GM12878 (cell line): ENCODE measurements around the gene CHURC1. TPM values are rescaled to one million over a fixed set of nuclear protein-coding genes. Genes with fewer than 3 reads are reported as not detected.

Experiments used
- CBX5 ChIP-seq: sonication (generic); IDR thresholded peaks from 2 replicates; pipeline ENCODE4 v1.6.1; 2016; ENCODE audit warnings: low read depth, moderate library complexity, mild to moderate bottlenecking, inconsistent platforms
- CHD1 ChIP-seq: IDR thresholded peaks from 2 replicates; pipeline ENCODE4 v1.6.1; 2012; ENCODE audit warnings: low read depth, low read length, improper control_type of control experiment
- CHD2 ChIP-seq: IDR thresholded peaks from 2 replicates; pipeline ENCODE4 v1.6.1; 2011; ENCODE audit warnings: low read depth, low read length, improper control_type of control experiment, borderline replicate concordance
- CHD4 ChIP-seq: fragments of 200-600 bp; sonication (generic); IDR thresholded peaks from 2 replicates; pipeline ENCODE4 v1.6.1; 2016; ENCODE audit warnings: mild to moderate bottlenecking
- CREB1 ChIP-seq: IDR thresholded peaks from 2 replicates; pipeline ENCODE4 v1.6.1; 2012; ENCODE audit warnings: low read depth, mild to moderate bottlenecking, inconsistent platforms
- CREM ChIP-seq: IDR thresholded peaks from 2 replicates; pipeline ENCODE4 v1.6.1; 2014; ENCODE audit warnings: antibody characterized with exemption, low read depth
- DPF2 ChIP-seq: fragments of 450-650 bp; IDR thresholded peaks from 2 replicates; pipeline ENCODE4 v1.6.1; 2017; ENCODE audit warnings: mild to moderate bottlenecking
- HCFC1 ChIP-seq: fragments of 150-350 bp; IDR thresholded peaks from 2 replicates; pipeline ENCODE4 v1.6.1; 2014; ENCODE audit warnings: low read length
- HDAC6 ChIP-seq: fragments of 200-600 bp; sonication (generic); IDR thresholded peaks from one replicate; pipeline ENCODE4 v1.8.0; 2017; ENCODE audit warnings: antibody characterized with exemption; ENCODE audit not compliant: unreplicated experiment
- IKZF1 ChIP-seq: fragments of 450-650 bp; conservative IDR thresholded peaks from 2 replicates; pipeline ENCODE4 v1.6.1; 2017; ENCODE audit warnings: antibody characterized with exemption, mild to moderate bottlenecking
- MEF2A ChIP-seq: IDR thresholded peaks from 2 replicates; pipeline ENCODE4 v1.6.1; 2011; ENCODE audit warnings: low read depth, mild to moderate bottlenecking, low read length, moderate library complexity; ENCODE audit not compliant: insufficient read depth
- MTA2 ChIP-seq: fragments of 450-650 bp; IDR thresholded peaks from 2 replicates; pipeline ENCODE4 v1.6.1; 2016; ENCODE audit warnings: low read depth, mild to moderate bottlenecking, moderate library complexity
- NFYA ChIP-seq: IDR thresholded peaks from 2 replicates; pipeline ENCODE4 v1.6.1; 2011; ENCODE audit warnings: low read depth, mild to moderate bottlenecking, low read length, improper control_type of control experiment, borderline replicate concordance
- NRF1 ChIP-seq: conservative IDR thresholded peaks from 2 replicates; pipeline ENCODE4 v1.6.1; 2011; ENCODE audit warnings: mild to moderate bottlenecking, low read depth, low read length, improper control_type of control experiment
- PAX8 ChIP-seq: fragments of 450-650 bp; IDR thresholded peaks from 2 replicates; pipeline ENCODE4 v1.6.1; 2017; ENCODE audit warnings: mild to moderate bottlenecking, moderate library complexity
- RELA ChIP-seq: fragments of 450-650 bp; IDR thresholded peaks from 2 replicates; pipeline ENCODE4 v1.8.0; 2014; ENCODE audit warnings: borderline replicate concordance; ENCODE audit not compliant: partially characterized antibody
- RFX5 ChIP-seq: IDR thresholded peaks from 2 replicates; pipeline ENCODE4 v1.6.1; 2011; ENCODE audit warnings: low read depth, low read length, improper control_type of control experiment
- SIN3A ChIP-seq: IDR thresholded peaks from 2 replicates; pipeline ENCODE4 v1.6.1; 2012; ENCODE audit warnings: low read depth, low read length, improper control_type of control experiment
- SUPT20H ChIP-seq: IDR thresholded peaks from 2 replicates; pipeline ENCODE4 v1.6.1; 2011; ENCODE audit warnings: low read depth, mild to moderate bottlenecking, low read length, moderate library complexity, borderline replicate concordance; ENCODE audit not compliant: control insufficient read depth
- SUZ12 ChIP-seq: fragments of 200-600 bp; sonication (generic); IDR thresholded peaks from one replicate; pipeline ENCODE4 v1.6.1; 2018; ENCODE audit warnings: antibody characterized with exemption, mild to moderate bottlenecking; ENCODE audit not compliant: unreplicated experiment
- TAF1 ChIP-seq: IDR thresholded peaks from 2 replicates; pipeline ENCODE4 v1.6.1; 2011; ENCODE audit warnings: mild to moderate bottlenecking, low read depth, low read length, borderline replicate concordance
- TCF7 ChIP-seq: IDR thresholded peaks from 2 replicates; pipeline ENCODE4 v1.6.1; 2014; ENCODE audit warnings: antibody characterized with exemption, borderline replicate concordance
- ZNF274 ChIP-seq: IDR thresholded peaks from one replicate; pipeline ENCODE4 v1.8.0; 2011; ENCODE audit not compliant: insufficient read length, insufficient read depth
- polyA plus RNA-seq, 11 experiments: library from polyadenylated mRNA; depleted of rRNA in 4 of 11; unstranded in 6 of 11; stranded (reverse) in 5 of 11; fragments of >200 nt; fragmentation: Nextera tagmentation in 4 of 11; fragmentation: Illumina TruSeq in 1 of 11; extraction: Ambion mirVana in 4 of 11; extraction: Trizol in 1 of 11; gene quantifications; 1 replicate in 1 of 11; 2 replicates in 10 of 11; pipeline versions ENCODE4 v1.2.1 to v1.2.3, GENCODE V29; 2011 to 2016; ENCODE audit warnings: inconsistent platforms in 2 of 11, missing spikeins in 2 of 11, low read depth in 1 of 11
- total RNA-seq, 4 experiments: library from RNA; depleted of rRNA in 3 of 4; stranded (reverse); fragments of >200 nt in 3 of 4; fragmentation: Illumina TruSeq in 1 of 4; extraction: Trizol in 1 of 4; gene quantifications; 2 replicates each; pipeline versions ENCODE4 v1.2.1 to v1.2.3, GENCODE V29; 2013 to 2021
- TF ChIP-seq, protein P1 (sequence below): fragments of 450-650 bp; IDR thresholded peaks from 2 replicates; pipeline ENCODE4 v1.6.1; 2017; ENCODE audit warnings: mild to moderate bottlenecking
- TF ChIP-seq, protein P2 (sequence below): fragments of 450-650 bp; IDR thresholded peaks from 2 replicates; pipeline ENCODE4 v1.6.1; 2016; ENCODE audit warnings: mild to moderate bottlenecking, moderate library complexity, borderline replicate concordance

The CHURC1 gene
- total and polyA plus RNA-seq, 10 of the 15 experiments (the other 5 are each of a cell fraction or from before 2014, with no cell fraction given), result 41.0 to 421 (median 140) TPM

DNA sequence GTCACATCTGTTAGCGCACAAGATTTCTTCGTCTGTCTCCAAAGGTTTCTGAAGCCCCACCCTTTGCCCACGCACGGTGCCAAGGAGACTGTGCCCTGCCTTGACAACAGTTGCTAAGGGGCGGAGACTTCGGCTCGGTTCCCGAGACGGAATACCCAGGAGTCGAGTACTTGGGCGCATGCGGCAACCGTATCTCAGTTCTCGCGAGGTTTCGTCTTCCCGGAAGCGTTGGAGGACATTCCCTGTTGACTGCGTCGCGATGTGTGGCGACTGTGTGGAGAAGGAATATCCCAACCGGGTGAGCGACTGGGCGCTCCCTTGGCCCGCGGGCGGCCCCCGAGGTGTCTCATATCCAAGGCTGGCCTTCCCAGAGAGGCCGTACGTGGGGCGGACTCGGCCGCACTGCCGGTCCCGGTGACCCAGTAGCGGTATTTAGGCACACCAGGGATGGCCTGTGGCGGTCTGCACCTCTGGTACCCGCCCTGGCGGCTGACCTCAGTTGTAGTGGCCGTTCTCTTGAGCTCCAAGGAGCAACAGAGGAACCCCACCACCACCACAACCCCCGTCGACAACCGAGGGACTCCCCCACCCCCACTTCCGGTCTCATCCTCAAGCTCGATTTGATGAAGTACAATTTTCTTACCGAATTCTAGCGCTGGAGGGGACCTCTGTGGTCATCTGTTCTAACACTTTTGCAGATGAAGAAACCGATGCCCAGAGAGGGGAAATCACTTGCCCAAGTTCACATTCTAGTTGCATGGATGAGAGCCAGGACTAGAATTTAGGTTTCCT is at the start of gene CHURC1 (continued):
- TF ChIP-seq MTA2, result 0 out of 2 replicates have a peak, but pooled peaks have one; percentile 38
- TF ChIP-seq TAF1, result peak; percentile 91
- TF ChIP-seq CREB1, result no peak
- no peak for TF ChIP-seq PAX8
- no peak for TF ChIP-seq SUPT20H
- TF ChIP-seq CHD4, result no peak
- TF ChIP-seq, protein P1, sequence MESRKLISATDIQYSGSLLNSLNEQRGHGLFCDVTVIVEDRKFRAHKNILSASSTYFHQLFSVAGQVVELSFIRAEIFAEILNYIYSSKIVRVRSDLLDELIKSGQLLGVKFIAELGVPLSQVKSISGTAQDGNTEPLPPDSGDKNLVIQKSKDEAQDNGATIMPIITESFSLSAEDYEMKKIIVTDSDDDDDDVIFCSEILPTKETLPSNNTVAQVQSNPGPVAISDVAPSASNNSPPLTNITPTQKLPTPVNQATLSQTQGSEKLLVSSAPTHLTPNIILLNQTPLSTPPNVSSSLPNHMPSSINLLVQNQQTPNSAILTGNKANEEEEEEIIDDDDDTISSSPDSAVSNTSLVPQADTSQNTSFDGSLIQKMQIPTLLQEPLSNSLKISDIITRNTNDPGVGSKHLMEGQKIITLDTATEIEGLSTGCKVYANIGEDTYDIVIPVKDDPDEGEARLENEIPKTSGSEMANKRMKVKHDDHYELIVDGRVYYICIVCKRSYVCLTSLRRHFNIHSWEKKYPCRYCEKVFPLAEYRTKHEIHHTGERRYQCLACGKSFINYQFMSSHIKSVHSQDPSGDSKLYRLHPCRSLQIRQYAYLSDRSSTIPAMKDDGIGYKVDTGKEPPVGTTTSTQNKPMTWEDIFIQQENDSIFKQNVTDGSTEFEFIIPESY, result no peak
- peak; percentile 33; the same call in 1 of the 2 replicates for TF ChIP-seq NRF1
- TF ChIP-seq CHD2, result peak; percentile 99
- TF ChIP-seq CHD1, result no peak
- no peak for TF ChIP-seq CBX5
- TF ChIP-seq HDAC6, result no peak
- TF ChIP-seq CREM, result no peak
- TF ChIP-seq IKZF1, result peak; percentile 93
- TF ChIP-seq DPF2, result peak; percentile 82
- no peak for TF ChIP-seq ZNF274
- no peak for TF ChIP-seq TCF7
- no peak for TF ChIP-seq RELA
- TF ChIP-seq SIN3A, result no peak
- no peak for TF ChIP-seq NFYA
- no peak for TF ChIP-seq MEF2A
- TF ChIP-seq RFX5, result peak; percentile 38; the same call in 1 of the 2 replicates
- TF ChIP-seq HCFC1, result peak; percentile 60
- TF ChIP-seq SUZ12, result no peak
- TF ChIP-seq, protein P2, sequence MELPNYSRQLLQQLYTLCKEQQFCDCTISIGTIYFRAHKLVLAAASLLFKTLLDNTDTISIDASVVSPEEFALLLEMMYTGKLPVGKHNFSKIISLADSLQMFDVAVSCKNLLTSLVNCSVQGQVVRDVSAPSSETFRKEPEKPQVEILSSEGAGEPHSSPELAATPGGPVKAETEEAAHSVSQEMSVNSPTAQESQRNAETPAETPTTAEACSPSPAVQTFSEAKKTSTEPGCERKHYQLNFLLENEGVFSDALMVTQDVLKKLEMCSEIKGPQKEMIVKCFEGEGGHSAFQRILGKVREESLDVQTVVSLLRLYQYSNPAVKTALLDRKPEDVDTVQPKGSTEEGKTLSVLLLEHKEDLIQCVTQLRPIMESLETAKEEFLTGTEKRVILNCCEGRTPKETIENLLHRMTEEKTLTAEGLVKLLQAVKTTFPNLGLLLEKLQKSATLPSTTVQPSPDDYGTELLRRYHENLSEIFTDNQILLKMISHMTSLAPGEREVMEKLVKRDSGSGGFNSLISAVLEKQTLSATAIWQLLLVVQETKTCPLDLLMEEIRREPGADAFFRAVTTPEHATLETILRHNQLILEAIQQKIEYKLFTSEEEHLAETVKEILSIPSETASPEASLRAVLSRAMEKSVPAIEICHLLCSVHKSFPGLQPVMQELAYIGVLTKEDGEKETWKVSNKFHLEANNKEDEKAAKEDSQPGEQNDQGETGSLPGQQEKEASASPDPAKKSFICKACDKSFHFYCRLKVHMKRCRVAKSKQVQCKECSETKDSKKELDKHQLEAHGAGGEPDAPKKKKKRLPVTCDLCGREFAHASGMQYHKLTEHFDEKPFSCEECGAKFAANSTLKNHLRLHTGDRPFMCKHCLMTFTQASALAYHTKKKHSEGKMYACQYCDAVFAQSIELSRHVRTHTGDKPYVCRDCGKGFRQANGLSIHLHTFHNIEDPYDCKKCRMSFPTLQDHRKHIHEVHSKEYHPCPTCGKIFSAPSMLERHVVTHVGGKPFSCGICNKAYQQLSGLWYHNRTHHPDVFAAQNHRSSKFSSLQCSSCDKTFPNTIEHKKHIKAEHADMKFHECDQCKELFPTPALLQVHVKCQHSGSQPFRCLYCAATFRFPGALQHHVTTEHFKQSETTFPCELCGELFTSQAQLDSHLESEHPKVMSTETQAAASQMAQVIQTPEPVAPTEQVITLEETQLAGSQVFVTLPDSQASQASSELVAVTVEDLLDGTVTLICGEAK, result peak; percentile 80
